PC-9 (cell line): Measurements from ENCODE around the gene AUTS2. TPM values are rescaled to one million over a fixed set of nuclear protein-coding genes. Genes with fewer than 3 reads are reported as not detected.

ENCODE experiments used
- BruUV-seq: library from RNA; stranded (reverse); fragments of 400-500 nt; replicated peaks from 2 replicates; lab custom pipeline; 2021; lab: Mats Ljungman, UMichigan
- CTCF ChIA-PET: fragments of 300-600 bp; sonication (Branson Sonifier 250); formaldehyde crosslinking; loops from one replicate; lab custom pipeline; 2022; ENCODE audit warnings: antibody characterized with exemption; lab: Charles Lee
- POLR2A ChIA-PET: fragments of 300-600 bp; sonication (Branson Sonifier 250); formaldehyde crosslinking; loops from one replicate; lab custom pipeline; 2022; ENCODE audit warnings: antibody characterized with exemption; ENCODE audit not compliant: unreplicated experiment; lab: Charles Lee
- DNase-seq, 2 experiments: peaks; one replicate each; pipeline versions ENCODE4 v3.0.0 to v3.0.0-alpha.2; 2015 to 2022; ENCODE audit warnings: mixed read lengths in 1 of 2
- H2AFZ ChIP-seq: fragments of 200-600 bp; sonication (generic); 2 replicates; pipeline ENCODE4 v1.8.1; 2017; ENCODE audit warnings: antibody characterized with exemption
- H3F3A ChIP-seq: fragments of 200-600 bp; sonication (generic); 2 replicates; pipeline ENCODE4 v1.8.1; 2017; ENCODE audit warnings: antibody characterized with exemption, mild to moderate bottlenecking, low read depth; ENCODE audit not compliant: insufficient read depth
- H3K27ac ChIP-seq: fragments of 200-600 bp; sonication (generic); 2 replicates; pipeline ENCODE4 v1.6.1; 2016; ENCODE audit warnings: mixed run types
- H3K27me3 ChIP-seq: fragments of 200-600 bp; sonication (generic); 2 replicates; pipeline ENCODE4 v1.6.1; 2016; ENCODE audit warnings: low read depth, mixed run types; ENCODE audit not compliant: insufficient read depth
- H3K36me3 ChIP-seq: fragments of 200-600 bp; sonication (generic); 2 replicates; pipeline ENCODE4 v1.6.1; 2016; ENCODE audit warnings: low read depth, mixed run types
- H3K4me1 ChIP-seq: fragments of 200-600 bp; sonication (generic); replicated peaks from 2 replicates; pipeline ENCODE4 v1.6.1; 2016; ENCODE audit warnings: mixed run types; ENCODE audit not compliant: insufficient read depth
- H3K4me2 ChIP-seq: fragments of 200-600 bp; sonication (generic); 2 replicates; pipeline ENCODE4 v1.6.1; 2017; ENCODE audit warnings: mixed run types
- H3K4me3 ChIP-seq: fragments of 200-600 bp; sonication (generic); 2 replicates; pipeline ENCODE4 v1.6.1; 2016; ENCODE audit warnings: mixed run types
- H3K79me2 ChIP-seq: fragments of 200-600 bp; sonication (generic); 2 replicates; pipeline ENCODE4 v1.6.1; 2017; ENCODE audit warnings: low read depth, mixed run types
- H3K9me2 ChIP-seq: fragments of 200-600 bp; sonication (generic); 2 replicates; pipeline ENCODE4 v1.8.1; 2017; ENCODE audit warnings: mild to moderate bottlenecking; ENCODE audit not compliant: insufficient read depth
- H3K9me3 ChIP-seq: fragments of 200-600 bp; sonication (generic); 2 replicates; pipeline ENCODE4 v1.8.1; 2016; ENCODE audit warnings: low read depth; ENCODE audit not compliant: insufficient read depth
- H4K20me1 ChIP-seq: fragments of 200-600 bp; sonication (generic); 2 replicates; pipeline ENCODE4 v1.8.1; 2017; ENCODE audit not compliant: insufficient read depth
- CTCF ChIP-seq: fragments of 200-600 bp; sonication (generic); conservative IDR thresholded peaks from 2 replicates; pipeline ENCODE4 v1.6.1; 2017; ENCODE audit warnings: mixed run types, antibody characterized with exemption, mild to moderate bottlenecking, moderate library complexity
- EZH2 ChIP-seq: fragments of 200-600 bp; sonication (generic); IDR thresholded peaks from 2 replicates; pipeline ENCODE4 v1.8.0; 2017; ENCODE audit warnings: antibody characterized with exemption, low read depth
- intact Hi-C: fragments of 100-400 bp; cut with micrococcal nuclease; formaldehyde crosslinking; loops from one replicate; pipeline ENCODE4 v1.10.0; 2022; ENCODE audit not compliant: unreplicated experiment
- total RNA-seq: library from RNA; stranded (reverse); gene quantifications from 2 replicates; pipeline ENCODE4 v1.2.3, GENCODE V29; 2021

AUTS2 gene
- total RNA-seq, 1 experiment from 2014 or later = not detected

GRCh38 chr7:69732203-69732602 lies 133.9 kb downstream of the AUTS2 start:
- H4K20me1 ChIP-seq = 0 out of 2 replicates have a peak, but pooled peaks cover 2% of the 10 kb centered on the region

GRCh38 chr7:69735582-69735981 lies 137.3 kb downstream of the AUTS2 start:
- ChIA-PET POLR2A (no interaction called here), CTCF (no interaction called here)
- no peak overlapping the region for H3K4me3 ChIP-seq
- H3K27ac ChIP-seq = no peak overlapping the region
- no TSS peak for BruUV-seq
- intact Hi-C loops = no loop called here
- peaks cover 5% of the 10 kb centered on the region; the same call in 1 of the 2 replicates for H3F3A ChIP-seq
- no peaks in the 10 kb centered on the region for H3K36me3 ChIP-seq
- H3K9me2 ChIP-seq = no peaks in the 10 kb centered on the region
- peaks cover 10% of the 10 kb centered on the region for H3K4me1 ChIP-seq
- H3K9me3 ChIP-seq = no peaks in the 10 kb centered on the region
- H4K20me1 ChIP-seq = 0 out of 2 replicates have a peak, but pooled peaks cover 2% of the 10 kb centered on the region
- no peaks in the 10 kb centered on the region for H3K79me2 ChIP-seq
- no peak overlapping the region for H3K4me2 ChIP-seq
- H3K27me3 ChIP-seq = peaks cover 30% of the 10 kb centered on the region
- no peak for TF ChIP-seq EZH2
- no peak for TF ChIP-seq CTCF
- DNase-seq = no peak
- H2AFZ ChIP-seq = no peak overlapping the region

More at GRCh38 chr7:69732203-69732602, 133.9 kb downstream of the AUTS2 start:
- Histone ChIP-seq H3K9me2 (no peaks in the 10 kb centered on the region), H3K27me3 (peaks cover 28% of the 10 kb centered on the region), H3K27ac (no peak overlapping the region), H3K4me3 (no peak overlapping the region), H3K4me2 (peak overlapping the region; percentile 23; the same call in 1 of the 2 replicates), H3K79me2 (no peaks in the 10 kb centered on the region), H3K4me1 (peaks cover 10% of the 10 kb centered on the region), H3K9me3 (no peaks in the 10 kb centered on the region), H2AFZ (no peak overlapping the region), H3F3A (peaks cover 5% of the 10 kb centered on the region; the same call in 1 of the 2 replicates), H3K36me3 (no peaks in the 10 kb centered on the region)
- CTCF ChIA-PET = no interaction called here
- BruUV-seq = no TSS peak
- intact Hi-C loops = no loop called here
- POLR2A ChIA-PET = no interaction called here
- peak in 1 of 2 experiments; percentile 79 for DNase-seq
- TF ChIP-seq CTCF = no peak

- intact Hi-C loops = no loop called here
- Histone ChIP-seq H3K27ac (no peak overlapping the region), H3K9me2 (no peaks in the 10 kb centered on the region), H3K79me2 (no peaks in the 10 kb centered on the region), H3K4me3 (no peak overlapping the region), H3K4me1 (peaks cover 10% of the 10 kb centered on the region), H4K20me1 (0 out of 2 replicates have a peak, but pooled peaks cover 2% of the 10 kb centered on the region), H3K9me3 (no peaks in the 10 kb centered on the region), H3F3A (peaks cover 5% of the 10 kb centered on the region; the same call in 1 of the 2 replicates), H3K36me3 (no peaks in the 10 kb centered on the region), H3K27me3 (peaks cover 28% of the 10 kb centered on the region), H2AFZ (no peak overlapping the region), H3K4me2 (no peak overlapping the region)
- DNase-seq = no peak
- TF ChIP-seq EZH2 = no peak
- no peak for TF ChIP-seq CTCF
- ChIA-PET POLR2A (no interaction called here), CTCF (no interaction called here)
- BruUV-seq = no TSS peak
These were observed 138.0 kb downstream of the AUTS2 start for GRCh38 chr7:69736126-69736810.
